Chondrocyte (in vitro differentiated cells): ENCODE data around the gene MCC. TPM values are rescaled to one million over a fixed set of nuclear protein-coding genes. Genes with fewer than 3 reads are reported as not detected.

Experiments
- DNase-seq: peaks from one replicate; pipeline ENCODE4 v3.0.0; 2021; ENCODE audit warnings: mixed read lengths, low spot score
- H3K27ac Mint-ChIP-seq: one replicate; pipeline ENCODE4 v1.8.0; 2021; ENCODE audit warnings: mild to moderate bottlenecking, moderate library complexity, mixed read lengths; ENCODE audit not compliant: unreplicated experiment
- H3K27me3 Mint-ChIP-seq: 2 replicates; pipeline ENCODE4 v1.8.0; 2021; ENCODE audit warnings: low read depth, mixed read lengths
- H3K36me3 Mint-ChIP-seq: 2 replicates; pipeline ENCODE4 v1.8.0; 2021; ENCODE audit warnings: low read depth, mixed read lengths
- H3K4me1 Mint-ChIP-seq: 2 replicates; pipeline ENCODE4 v1.8.0; 2021; ENCODE audit warnings: low read depth, mild to moderate bottlenecking, mixed read lengths
- H3K4me3 Mint-ChIP-seq: one replicate; pipeline ENCODE4 v1.8.0; 2021; ENCODE audit warnings: mild to moderate bottlenecking, moderate library complexity, mixed read lengths; ENCODE audit not compliant: unreplicated experiment
- H3K9me3 Mint-ChIP-seq: 2 replicates; pipeline ENCODE4 v1.8.0; 2021; ENCODE audit warnings: low read depth, mixed read lengths
- total RNA-seq: library from RNA; stranded (reverse); gene quantifications from 3 replicates; pipeline ENCODE4 v1.2.1, GENCODE V29; 2021
- TF ChIP-seq, protein P1 (sequence below): fragments of 200-600 bp; sonication (generic); IDR thresholded peaks from 2 replicates; pipeline ENCODE4 v1.5.0; 2021; ENCODE audit warnings: antibody characterized with exemption, mild to moderate bottlenecking, moderate library complexity

MCC gene
- total RNA-seq, 1 donor from 2014 or later: 15.0 TPM

DNA sequence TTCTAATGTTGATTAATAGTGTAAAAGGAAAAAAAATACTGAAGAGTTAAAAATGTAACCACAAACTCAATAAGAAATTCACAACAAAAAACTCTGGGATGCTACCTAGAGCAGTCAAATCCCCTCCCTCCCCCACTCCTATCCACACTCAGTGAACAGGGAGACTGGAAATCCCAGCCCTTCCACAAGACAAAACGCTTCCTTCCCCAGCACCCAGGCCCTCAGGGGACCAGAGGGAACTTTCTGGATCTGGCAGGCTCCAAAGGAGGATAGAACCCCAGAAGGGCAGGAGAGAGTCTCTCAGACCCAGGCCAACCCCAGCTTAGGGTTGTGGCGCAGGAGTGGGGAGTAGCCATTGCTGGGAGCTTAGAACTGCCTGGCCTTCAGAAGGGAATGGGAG lies 456.7 kb downstream of the MCC start:
- TF ChIP-seq, protein P1, sequence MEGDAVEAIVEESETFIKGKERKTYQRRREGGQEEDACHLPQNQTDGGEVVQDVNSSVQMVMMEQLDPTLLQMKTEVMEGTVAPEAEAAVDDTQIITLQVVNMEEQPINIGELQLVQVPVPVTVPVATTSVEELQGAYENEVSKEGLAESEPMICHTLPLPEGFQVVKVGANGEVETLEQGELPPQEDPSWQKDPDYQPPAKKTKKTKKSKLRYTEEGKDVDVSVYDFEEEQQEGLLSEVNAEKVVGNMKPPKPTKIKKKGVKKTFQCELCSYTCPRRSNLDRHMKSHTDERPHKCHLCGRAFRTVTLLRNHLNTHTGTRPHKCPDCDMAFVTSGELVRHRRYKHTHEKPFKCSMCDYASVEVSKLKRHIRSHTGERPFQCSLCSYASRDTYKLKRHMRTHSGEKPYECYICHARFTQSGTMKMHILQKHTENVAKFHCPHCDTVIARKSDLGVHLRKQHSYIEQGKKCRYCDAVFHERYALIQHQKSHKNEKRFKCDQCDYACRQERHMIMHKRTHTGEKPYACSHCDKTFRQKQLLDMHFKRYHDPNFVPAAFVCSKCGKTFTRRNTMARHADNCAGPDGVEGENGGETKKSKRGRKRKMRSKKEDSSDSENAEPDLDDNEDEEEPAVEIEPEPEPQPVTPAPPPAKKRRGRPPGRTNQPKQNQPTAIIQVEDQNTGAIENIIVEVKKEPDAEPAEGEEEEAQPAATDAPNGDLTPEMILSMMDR: no peak
- H3K27me3 Mint-ChIP-seq: no peaks in the 10 kb centered on the region
- no peak overlapping the region for H3K27ac Mint-ChIP-seq
- no peak for DNase-seq
- peaks cover 14% of the 10 kb centered on the region for H3K4me1 Mint-ChIP-seq
- H3K9me3 Mint-ChIP-seq: no peaks in the 10 kb centered on the region
- no peak overlapping the region for H3K4me3 Mint-ChIP-seq
- peaks cover 12% of the 10 kb centered on the region for H3K36me3 Mint-ChIP-seq

DNA sequence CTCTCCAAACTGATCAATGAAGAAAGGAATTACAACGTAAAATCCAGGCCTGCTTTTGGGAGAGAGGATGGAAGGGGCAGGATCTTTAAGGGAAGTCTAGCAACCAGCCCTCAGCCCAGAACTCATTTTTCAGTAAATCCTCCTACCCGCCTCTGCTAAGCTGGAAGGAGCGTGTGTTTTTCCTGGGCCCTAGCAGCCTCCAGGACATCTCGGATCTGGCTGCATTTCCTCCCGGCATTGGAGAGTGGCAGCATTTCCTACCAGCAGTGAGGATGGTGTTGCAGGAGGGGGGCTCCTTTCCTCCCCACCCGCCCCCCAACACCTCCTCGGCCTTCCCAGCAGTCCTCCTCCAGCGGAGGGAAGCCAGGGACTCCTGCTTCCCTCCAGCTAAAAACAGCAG lies 457.1 kb downstream of the MCC start:
- H3K36me3 Mint-ChIP-seq: peaks cover 12% of the 10 kb centered on the region
- no peak overlapping the region for H3K4me3 Mint-ChIP-seq
- no peaks in the 10 kb centered on the region for H3K27me3 Mint-ChIP-seq
- DNase-seq: no peak
- H3K9me3 Mint-ChIP-seq: no peaks in the 10 kb centered on the region
- H3K27ac Mint-ChIP-seq: no peak overlapping the region
- TF ChIP-seq, protein P1: no peak
- peaks cover 14% of the 10 kb centered on the region for H3K4me1 Mint-ChIP-seq

GRCh38 chr5:113029614-113030013 lies 458.6 kb downstream of the MCC start:
- Mint-ChIP-seq H3K9me3 (no peaks in the 10 kb centered on the region), H3K4me1 (peaks cover 14% of the 10 kb centered on the region), H3K36me3 (peaks cover 12% of the 10 kb centered on the region), H3K27ac (peak overlapping the region; percentile 1), H3K4me3 (no peak overlapping the region), H3K27me3 (no peaks in the 10 kb centered on the region)
- TF ChIP-seq, protein P1: no peak
- DNase-seq: no peak

DNA sequence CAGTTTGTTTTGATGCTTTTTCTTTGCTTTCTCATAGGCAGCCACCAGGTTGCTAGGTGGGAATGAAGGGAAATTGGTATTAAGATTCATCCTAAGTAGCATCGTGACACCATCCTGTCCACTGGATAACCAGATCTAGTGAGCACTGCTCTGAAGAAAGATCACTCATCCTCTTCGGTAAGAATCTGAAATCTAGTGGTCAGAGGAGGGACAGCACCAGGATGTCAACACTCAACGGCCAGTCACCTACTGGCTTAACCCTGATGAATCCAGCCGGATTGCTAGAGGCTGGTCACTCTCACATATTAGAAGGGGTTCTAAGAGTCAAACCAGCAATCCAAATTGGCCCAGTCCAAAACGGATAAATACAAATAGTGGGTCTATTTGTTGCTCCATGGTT lies 460.8 kb downstream of the MCC start:
- Mint-ChIP-seq H3K4me3 (no peak overlapping the region), H3K4me1 (peaks cover 14% of the 10 kb centered on the region), H3K27me3 (no peaks in the 10 kb centered on the region), H3K9me3 (no peaks in the 10 kb centered on the region), H3K36me3 (peaks cover 21% of the 10 kb centered on the region), H3K27ac (no peak overlapping the region)
- TF ChIP-seq, protein P1: no peak
- no peak for DNase-seq

- H3K4me1 Mint-ChIP-seq: peaks cover 14% of the 10 kb centered on the region
- H3K4me3 Mint-ChIP-seq: no peak overlapping the region
- H3K27ac Mint-ChIP-seq: no peak overlapping the region
- DNase-seq: no peak
- H3K36me3 Mint-ChIP-seq: peaks cover 21% of the 10 kb centered on the region
- no peaks in the 10 kb centered on the region for H3K27me3 Mint-ChIP-seq
- TF ChIP-seq, protein P1: no peak
- H3K9me3 Mint-ChIP-seq: no peaks in the 10 kb centered on the region
These were observed 461.2 kb downstream of the MCC start for GRCh38 chr5:113027015-113027414.
